ENCODE measurements around the gene PLD2. TPM values are rescaled to one million over a fixed set of nuclear protein-coding genes. Genes with fewer than 3 reads are reported as not detected.

PLD2 gene
- total RNA-seq, 1 donor from 2014 or later: 64.5 TPM

DNA sequence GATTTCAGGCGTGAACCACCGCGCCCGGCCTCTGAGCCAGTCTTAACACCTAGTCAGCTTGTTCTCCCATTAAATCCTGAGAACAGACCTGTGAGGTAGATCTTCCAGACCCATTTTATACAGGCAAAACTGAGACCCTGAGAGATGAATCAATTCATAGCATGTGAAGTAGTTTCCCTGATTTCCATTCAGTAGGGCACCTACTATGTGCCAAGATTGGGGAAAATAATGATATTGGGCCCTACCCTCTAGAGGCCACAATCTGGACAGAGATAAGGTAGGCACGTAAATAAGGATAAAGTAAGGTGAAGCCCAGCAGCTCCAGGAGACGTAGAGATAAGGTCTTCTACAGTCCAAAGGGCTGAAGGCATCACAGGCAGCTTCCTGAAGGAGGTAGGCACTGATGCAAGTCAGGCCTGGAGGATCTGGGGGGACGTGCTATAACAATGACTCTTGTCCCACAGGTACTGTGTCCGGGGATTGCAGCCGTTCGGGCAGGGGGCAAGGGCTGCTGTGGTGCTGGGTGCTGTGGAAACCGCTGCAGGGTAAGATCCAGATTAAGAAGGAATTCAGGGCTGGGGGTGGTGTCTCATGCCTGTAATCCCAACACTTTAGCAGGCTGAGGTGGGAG lies 26.5 kb upstream of the PLD2 start:
- Histone ChIP-seq H3K27me3 (no peaks in the 10 kb centered on the region), H3K9me3 (no peaks in the 10 kb centered on the region), H3K4me1 (peaks cover 0 to 4% of the 10 kb centered on the region in 2 donors), H3K36me3 (no peaks in the 10 kb centered on the region), H3K27ac (no peak overlapping the region), H3K4me3 (no peak overlapping the region)
- intact Hi-C loops (cut with DNase I): no loop called here
- TF ChIP-seq CTCF (IDR thresholded peaks at IDR 0.05): no peak
- no peak for DNase-seq (ENCODE audit: low spot score in 2 of 2)

DNA sequence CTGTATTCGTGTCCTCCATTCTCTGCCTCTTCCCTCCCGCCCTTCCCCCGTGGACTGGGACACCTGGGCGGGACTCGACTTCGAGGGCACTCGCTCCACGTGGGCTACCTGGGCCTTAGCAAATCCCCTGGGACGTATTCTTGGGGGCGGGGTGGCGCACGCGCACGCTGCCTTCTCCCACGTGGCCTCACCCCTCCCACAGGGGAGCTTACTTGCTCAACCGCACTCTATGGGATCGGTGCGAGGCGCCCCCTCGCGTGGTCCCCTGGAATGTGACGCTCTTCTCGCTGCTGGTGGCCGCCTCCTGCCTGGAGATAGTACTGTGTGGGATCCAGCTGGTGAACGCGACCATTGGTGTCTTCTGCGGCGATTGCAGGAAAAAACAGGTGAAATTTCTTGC lies 24.3 kb upstream of the PLD2 start:
- Histone ChIP-seq H3K4me3 (no peak overlapping the region), H3K27ac (no peak overlapping the region), H3K9me3 (no peaks in the 10 kb centered on the region), H3K27me3 (no peaks in the 10 kb centered on the region), H3K36me3 (no peaks in the 10 kb centered on the region), H3K4me1 (peaks cover 0 to 20% of the 10 kb centered on the region in 2 donors)
- intact Hi-C loops (cut with DNase I): no loop called here
- no peak for DNase-seq (ENCODE audit: low spot score in 2 of 2)
- no peak for TF ChIP-seq CTCF (IDR thresholded peaks at IDR 0.05)

DNA sequence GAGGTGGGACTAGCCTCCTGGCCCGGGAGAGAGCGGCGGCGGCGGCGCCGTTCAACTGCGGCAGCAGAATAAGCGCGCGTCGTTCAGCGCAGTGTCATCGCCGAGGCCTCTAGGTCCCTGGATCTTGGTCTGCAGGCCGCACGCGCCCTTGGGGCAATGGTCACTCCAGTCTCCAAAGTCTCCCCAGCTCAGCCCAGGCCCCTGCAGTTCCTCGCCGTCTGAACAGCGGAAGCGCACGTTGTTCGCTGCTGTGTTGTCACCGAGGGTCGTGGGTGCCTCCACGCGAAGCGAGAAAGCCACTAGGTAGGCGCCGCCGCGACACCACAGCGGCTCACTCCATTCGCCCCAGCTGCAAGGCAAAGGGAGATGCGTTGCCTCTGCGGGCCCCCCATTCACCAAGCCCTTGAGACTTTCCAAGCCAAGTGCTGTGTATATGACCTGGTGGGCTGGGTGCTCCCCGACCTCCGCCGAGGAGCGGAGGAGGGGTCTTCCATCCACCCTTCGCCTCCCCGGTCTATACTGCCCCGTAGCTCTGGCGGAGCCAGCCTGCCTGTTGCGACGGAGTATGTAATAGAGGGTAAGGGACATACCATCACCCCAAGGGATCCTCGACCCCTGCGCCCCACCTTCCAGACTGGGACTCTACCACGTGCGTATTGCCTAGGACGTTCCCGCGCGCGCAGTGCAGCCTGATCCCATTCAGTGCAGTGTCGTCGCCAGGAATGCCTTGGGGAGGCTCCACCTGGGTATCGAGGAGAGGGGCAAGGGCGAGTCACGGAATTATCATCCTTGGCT lies 21.4 kb upstream of the PLD2 start:
- no peak for DNase-seq (ENCODE audit: low spot score in 2 of 2)
- Histone ChIP-seq H3K9me3 (no peaks in the 10 kb centered on the region), H3K27me3 (no peaks in the 10 kb centered on the region), H3K4me3 (peak overlapping the region; percentile 38 to 53), H3K4me1 (peaks cover 9 to 28% of the 10 kb centered on the region in 2 donors), H3K27ac (no peak overlapping the region), H3K36me3 (no peaks in the 10 kb centered on the region)
- no peak for TF ChIP-seq CTCF (IDR thresholded peaks at IDR 0.05)
- intact Hi-C loops (cut with DNase I): loop anchor here (5.0 kb wide), 1 partner anchor 53 kb away; the partner anchor contains the start of gene MED11

- H3K27ac ChIP-seq: no peak within 1 kb of the TSS
- no peak for TF ChIP-seq CTCF (IDR thresholded peaks at IDR 0.05)
- H3K36me3 ChIP-seq: no peaks in the 10 kb centered on the region
- H3K27me3 ChIP-seq: no peaks in the 10 kb centered on the region
- peak within 1 kb of the TSS; percentile 38 to 53 for H3K4me3 ChIP-seq
- H3K9me3 ChIP-seq: no peaks in the 10 kb centered on the region
- intact Hi-C loops (cut with DNase I): loop anchor here (5.0 kb wide), 1 partner anchor 54 kb away; the partner anchor contains the start of gene MED11
- peak in 1 of 2 donors; percentile 69 for DNase-seq (ENCODE audit: low spot score in 2 of 2)
- peaks cover 9 to 31% of the 10 kb centered on the region in 2 donors for H3K4me1 ChIP-seq
Measured at GRCh38 chr17:4786106-4786511, 20.8 kb upstream of the PLD2 start, which contains the start of gene VMO1. Gene VMO1, minus strand, starts transcription at chr17:4786364. Its CDS starts 12 bp downstream, at chr17:4786352.

DNA sequence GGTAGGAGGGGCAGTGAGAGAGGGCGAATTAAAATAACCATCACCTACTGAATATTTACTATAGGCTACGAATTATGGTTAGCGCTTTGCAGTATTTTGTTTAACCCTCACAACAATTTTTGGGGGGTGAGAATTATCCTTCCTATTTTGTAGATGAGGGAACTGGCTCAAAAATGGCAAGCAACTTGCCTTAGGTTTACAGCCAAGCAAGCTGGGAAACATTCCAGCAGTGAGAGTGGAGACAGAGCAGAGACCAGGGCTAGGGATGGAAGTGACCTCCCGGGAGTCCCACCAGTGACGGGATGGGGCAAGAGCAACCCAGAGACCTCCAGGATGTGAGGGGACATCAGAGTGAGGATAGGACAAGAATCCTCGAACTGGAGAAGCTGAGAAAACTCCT lies 20.4 kb upstream of the PLD2 start:
- peaks cover 9 to 31% of the 10 kb centered on the region in 2 donors for H3K4me1 ChIP-seq
- DNase-seq (ENCODE audit: low spot score in 2 of 2): no peak
- H3K36me3 ChIP-seq: no peaks in the 10 kb centered on the region
- H3K27me3 ChIP-seq: no peaks in the 10 kb centered on the region
- H3K9me3 ChIP-seq: no peaks in the 10 kb centered on the region
- H3K4me3 ChIP-seq: peak overlapping the region; percentile 38 to 53
- no peak overlapping the region for H3K27ac ChIP-seq
- intact Hi-C loops (cut with DNase I): loop anchor here (5.0 kb wide), 1 partner anchor 54 kb away; the partner anchor contains the start of gene MED11
- no peak for TF ChIP-seq CTCF (IDR thresholded peaks at IDR 0.05)
